Tibial artery (tissue), 4 donors: ENCODE results near the gene KRTAP2-4.

ENCODE experiments used
- DNase-seq, 2 donors: peaks; one replicate each; pipeline ENCODE4 v3.0.0-alpha.2; 2019
- H3K27ac ChIP-seq, 2 donors: fragments of 200-600 bp; sonication (generic) in 1 of 2; 1 replicate in 1 of 2; 2 replicates in 1 of 2; pipeline ENCODE4 v1.5.1; 2018 to 2019; ENCODE audit warnings: mild to moderate bottlenecking in 1 of 2
- H3K27me3 ChIP-seq, 2 donors: fragments of 200-600 bp; sonication (generic) in 1 of 2; one replicate each; pipeline versions ENCODE4 v1.5.1 to v1.6.0; 2016 to 2019
- H3K36me3 ChIP-seq, 3 donors: fragments of 200-600 bp; sonication (generic) in 2 of 3; one replicate each; pipeline ENCODE4 v1.5.1; 2016 to 2019; ENCODE audit warnings: mild to moderate bottlenecking in 2 of 3
- H3K4me1 ChIP-seq, 4 donors: fragments of 200-600 bp; sonication (generic) in 2 of 4; 1 replicate in 3 of 4; 2 replicates in 1 of 4; pipeline ENCODE4 v1.5.1; 2016 to 2019
- H3K4me3 ChIP-seq, 2 donors: fragments of 200-600 bp; sonication (generic) in 1 of 2; 1 replicate in 1 of 2; 2 replicates in 1 of 2; pipeline ENCODE4 v1.5.1; 2018 to 2019; ENCODE audit warnings: mild to moderate bottlenecking in 2 of 2
- H3K9me3 ChIP-seq, 3 donors: fragments of 200-600 bp; sonication (generic) in 1 of 3; one replicate each; pipeline ENCODE4 v1.5.1; 2016 to 2019
- CTCF ChIP-seq, 2 experiments: fragments of 200-600 bp in 1 of 2; fragments of 450-650 bp in 1 of 2; IDR thresholded peaks; one replicate each; pipeline ENCODE4 v1.5.1; 2017 to 2019; ENCODE audit warnings: antibody characterized with exemption in 2 of 2, mild to moderate bottlenecking in 1 of 2, moderate library complexity in 1 of 2
- intact Hi-C: fragments of 100-400 bp; cut with DNase I; formaldehyde crosslinking; loops from one replicate; pipeline ENCODE4 v1.15.0; 2023; ENCODE audit warnings: low total_unique reads

The KRTAP2-4 gene

GRCh38 chr17:41018541-41018940 is 47.1 kb downstream of the KRTAP2-4 start:
- no peak for DNase-seq
- TF ChIP-seq CTCF (IDR thresholded peaks at IDR 0.05) = no peak
- intact Hi-C loops = no loop called here
- Histone ChIP-seq H3K4me1 (no peaks in the 10 kb centered on the region), H3K9me3 (no peaks in the 10 kb centered on the region), H3K4me3 (no peak overlapping the region), H3K36me3 (no peaks in the 10 kb centered on the region), H3K27me3 (no peaks in the 10 kb centered on the region), H3K27ac (no peak overlapping the region)

- Histone ChIP-seq H3K27ac (no peak overlapping the region), H3K9me3 (no peaks in the 10 kb centered on the region), H3K4me3 (no peak overlapping the region), H3K4me1 (no peaks in the 10 kb centered on the region), H3K27me3 (no peaks in the 10 kb centered on the region), H3K36me3 (no peaks in the 10 kb centered on the region)
- no peak for DNase-seq
- TF ChIP-seq CTCF (IDR thresholded peaks at IDR 0.05) = no peak
- intact Hi-C loops = no loop called here
Observed at GRCh38 chr17:41016578-41017215, 49.0 kb downstream of the KRTAP2-4 start.

GRCh38 chr17:41015454-41015853 is 50.2 kb downstream of the KRTAP2-4 start:
- Histone ChIP-seq H3K36me3 (no peaks in the 10 kb centered on the region), H3K27me3 (no peaks in the 10 kb centered on the region), H3K9me3 (no peaks in the 10 kb centered on the region), H3K4me3 (no peak overlapping the region), H3K27ac (no peak overlapping the region), H3K4me1 (no peaks in the 10 kb centered on the region)
- no peak for DNase-seq
- intact Hi-C loops = no loop called here
- TF ChIP-seq CTCF (IDR thresholded peaks at IDR 0.05) = no peak
